CD4-positive, alpha-beta T cell treated with Interleukin-21 for 1 hour (primary cell): ENCODE data around the gene INAVA.

Source experiments
- DNase-seq: peaks from one replicate; pipeline ENCODE4 v3.0.0-alpha.2; 2020

The INAVA gene

GRCh38 chr1:200894712-200895442, at the start of gene INAVA:
INAVA (plus strand) TSS chr1:200894900; CDS start chr1:200898401, 3,501 bp downstream.
- DNase-seq: no peak

- no peak for DNase-seq
Observed at GRCh38 chr1:200845360-200845759, 49.3 kb upstream of the INAVA start.

GRCh38 chr1:200846398-200846797, 48.3 kb upstream of the INAVA start:
- DNase-seq: no peak

DNA sequence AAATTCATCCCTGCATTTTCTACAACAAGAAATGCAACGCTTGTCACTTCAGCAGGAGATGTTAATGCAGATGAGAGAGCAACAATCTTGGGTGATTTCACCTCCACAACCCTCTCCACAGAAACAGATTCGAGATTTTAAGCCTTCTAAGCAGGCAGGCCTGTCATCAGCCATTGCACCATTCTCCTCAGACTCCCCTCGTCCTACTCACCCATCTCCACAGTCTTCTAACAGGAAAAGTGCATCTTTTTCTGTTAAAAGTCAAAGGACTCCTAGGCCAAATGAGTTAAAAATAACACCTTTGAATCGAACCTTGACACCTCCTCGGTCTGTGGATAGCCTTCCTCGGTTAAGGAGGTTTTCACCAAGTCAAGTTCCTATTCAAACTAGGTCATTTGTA, 45.3 kb upstream of the INAVA start:
- DNase-seq: no peak

GRCh38 chr1:200850554-200850953, 44.1 kb upstream of the INAVA start:
- no peak for DNase-seq

DNA sequence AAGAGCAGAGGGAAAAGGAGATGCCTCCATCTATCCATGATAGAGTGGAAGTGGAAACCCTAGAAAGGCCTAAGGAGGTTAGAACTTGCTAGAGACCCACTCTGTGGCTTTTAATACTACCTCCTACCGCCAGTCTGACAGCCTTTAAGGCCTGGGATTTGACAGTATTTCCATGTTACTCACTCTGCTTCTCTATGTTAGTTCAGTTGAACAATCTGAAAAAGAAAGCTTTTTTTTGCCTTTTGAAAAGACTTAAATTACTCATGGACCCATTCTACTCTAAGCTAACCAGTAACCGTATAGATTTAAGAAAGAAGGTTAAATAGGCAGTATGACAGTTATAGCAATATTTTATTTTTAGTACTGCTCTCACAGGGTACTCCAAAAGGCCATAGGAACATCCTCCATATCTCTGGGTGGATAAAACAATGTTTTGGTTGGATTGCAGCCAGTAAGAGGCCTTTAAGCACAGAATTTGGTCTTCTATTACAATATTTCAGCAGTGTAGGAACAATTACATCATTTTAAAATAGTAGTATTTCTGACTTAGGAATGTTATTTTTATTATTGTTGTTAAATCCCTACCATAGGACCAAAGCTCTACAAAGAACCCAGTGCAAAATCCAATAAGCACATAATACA, 37.9 kb upstream of the INAVA start:
- no peak for DNase-seq

- DNase-seq: no peak
Observed at GRCh38 chr1:200857804-200858203, 36.9 kb upstream of the INAVA start.

GRCh38 chr1:200861937-200862647, 32.6 kb upstream of the INAVA start:
- peak; percentile 57 for DNase-seq

DNA sequence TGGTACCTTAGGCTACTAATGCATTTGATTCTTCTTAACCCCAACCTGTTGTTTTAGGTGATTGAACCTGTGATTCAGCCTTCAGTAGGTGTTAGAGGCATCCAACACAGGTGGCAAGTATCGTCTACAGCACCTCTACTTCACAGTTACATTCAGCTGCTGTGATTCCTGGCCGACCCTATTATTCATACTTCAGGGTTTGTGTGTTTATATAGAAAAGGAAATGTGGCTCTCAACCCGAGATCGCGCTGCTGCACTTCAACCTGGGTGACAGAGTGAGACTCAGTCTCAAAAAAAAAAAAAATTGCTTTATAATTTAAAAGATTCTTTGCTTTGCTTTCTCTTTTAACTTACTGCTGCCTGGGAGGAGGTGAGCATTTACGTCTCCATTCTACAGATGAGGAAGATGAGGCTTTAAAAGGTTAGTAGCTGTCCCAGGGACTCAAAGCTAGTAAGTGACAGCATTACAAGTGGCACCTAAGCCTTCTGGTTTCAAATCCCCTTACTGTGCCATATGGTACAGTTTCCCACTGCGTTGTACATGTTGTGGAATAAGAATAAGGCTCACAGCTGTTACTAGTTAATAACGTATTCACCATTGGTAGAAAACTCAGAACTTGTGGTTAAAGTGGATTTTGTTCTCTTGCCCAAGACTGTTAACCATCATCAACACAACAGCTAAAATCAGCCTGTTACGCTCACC, 31.8 kb upstream of the INAVA start:
- peak; percentile 40 for DNase-seq

DNA sequence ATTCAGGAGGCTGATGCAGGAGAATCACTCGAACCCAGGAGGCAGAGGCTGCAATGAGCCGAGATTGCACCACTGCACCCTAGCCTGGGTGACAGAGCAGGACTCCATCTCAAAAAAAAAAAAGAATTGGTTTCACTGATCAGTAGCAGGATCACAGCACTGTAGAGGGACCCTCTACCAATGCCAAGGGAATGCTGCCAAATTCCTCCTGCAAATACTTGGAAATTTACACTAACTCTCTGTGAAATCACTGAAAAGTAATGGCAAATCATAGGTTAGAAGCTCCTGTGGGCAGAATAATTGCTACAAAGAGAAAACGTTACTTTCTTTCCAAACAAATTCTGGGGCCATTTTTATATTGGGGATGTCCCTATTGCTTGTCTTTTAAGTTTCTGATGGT, 28.6 kb upstream of the INAVA start:
- DNase-seq: no peak

DNA sequence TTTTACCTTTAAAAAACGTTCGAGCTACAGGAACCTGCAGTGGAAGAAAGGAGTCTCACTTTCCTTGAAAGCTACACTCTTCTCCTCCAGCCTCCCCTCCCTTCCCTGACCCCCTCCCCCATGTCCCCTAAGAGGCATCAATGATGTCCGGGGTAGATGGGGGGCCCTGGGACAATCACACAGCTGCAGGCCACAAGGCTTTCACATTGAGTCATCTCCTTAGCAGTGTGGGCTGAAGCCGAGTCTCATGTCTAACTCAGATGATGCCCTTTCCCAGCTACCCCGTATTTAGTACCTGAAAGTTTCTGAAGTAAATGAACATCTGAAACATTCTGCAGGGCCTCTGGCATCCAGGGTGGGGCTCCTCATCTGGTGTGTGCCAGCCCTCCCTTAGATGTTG, 28.2 kb upstream of the INAVA start:
- no peak for DNase-seq

- no peak for DNase-seq
Observed at GRCh38 chr1:200867018-200867811, 27.5 kb upstream of the INAVA start.

- DNase-seq: no peak
Observed at GRCh38 chr1:200869376-200869752, 25.3 kb upstream of the INAVA start.

- DNase-seq: peak; percentile 48
Observed at GRCh38 chr1:200869753-200870391, 24.8 kb upstream of the INAVA start.

DNA sequence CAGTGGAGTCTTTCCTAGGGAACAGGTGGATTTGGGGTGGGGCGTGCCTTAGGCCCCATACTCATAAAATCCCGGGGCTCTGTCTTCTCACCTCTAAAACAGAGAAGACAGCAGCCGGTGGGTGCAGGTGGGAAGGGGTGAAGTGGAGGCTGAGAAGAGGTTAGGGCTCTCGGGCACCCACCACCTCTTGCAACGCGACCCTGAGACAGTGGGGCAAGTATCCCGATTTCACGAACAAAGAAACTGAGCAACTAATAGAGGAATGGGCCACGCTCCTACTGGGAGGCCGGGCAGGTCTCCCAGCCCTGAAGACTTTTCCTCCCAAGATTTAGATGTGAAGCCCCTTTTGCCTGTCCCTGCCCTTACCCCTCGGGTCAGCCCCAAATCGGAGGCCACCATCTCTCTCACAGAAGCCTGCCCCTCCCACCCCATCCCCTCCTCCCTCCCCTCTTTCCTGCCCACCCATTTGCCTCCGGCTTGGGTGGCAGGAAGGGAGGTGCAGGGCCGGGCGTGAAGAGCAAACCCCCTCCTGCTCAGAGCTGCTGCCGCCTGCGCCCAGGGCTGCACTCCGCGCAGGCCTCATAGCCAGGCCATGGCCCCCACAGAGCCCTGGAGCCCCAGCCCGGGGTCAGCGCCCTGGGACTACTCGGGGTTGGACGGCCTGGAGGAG, 22.1 kb upstream of the INAVA start, which contains the start of gene GPR25:
Gene GPR25, plus strand, starts transcription at position 536 of the 670 bp plus-strand sequence. Its CDS starts 57 bp downstream, at position 593.
- no peak for DNase-seq

GRCh38 chr1:200873116-200873670, 21.5 kb upstream of the INAVA start:
- DNase-seq: no peak

DNA sequence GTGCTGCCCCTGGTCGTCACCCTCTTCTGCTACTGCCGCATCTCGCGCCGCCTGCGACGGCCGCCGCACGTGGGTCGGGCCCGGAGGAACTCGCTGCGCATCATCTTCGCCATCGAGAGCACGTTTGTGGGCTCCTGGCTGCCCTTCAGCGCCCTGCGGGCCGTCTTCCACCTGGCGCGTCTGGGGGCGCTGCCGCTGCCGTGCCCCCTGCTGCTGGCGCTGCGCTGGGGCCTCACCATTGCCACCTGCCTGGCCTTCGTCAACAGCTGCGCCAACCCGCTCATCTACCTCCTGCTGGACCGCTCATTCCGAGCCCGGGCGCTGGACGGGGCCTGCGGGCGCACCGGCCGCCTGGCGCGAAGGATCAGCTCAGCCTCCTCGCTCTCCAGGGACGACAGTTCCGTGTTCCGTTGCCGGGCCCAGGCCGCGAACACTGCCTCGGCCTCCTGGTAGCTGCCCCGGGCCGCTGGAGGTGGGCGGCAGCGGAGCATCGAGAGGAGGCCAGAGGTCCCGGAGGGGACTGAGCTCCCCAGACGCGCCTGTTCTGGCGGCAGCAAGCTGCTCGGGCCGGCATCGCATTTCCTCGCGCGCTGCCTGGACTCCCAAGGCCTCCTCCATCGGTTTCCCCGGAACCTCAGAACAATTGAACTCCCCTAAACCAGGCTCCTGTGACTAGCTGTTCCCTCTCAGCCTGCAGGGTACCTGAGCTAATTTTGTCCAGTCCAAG, 20.9 kb upstream of the INAVA start:
- DNase-seq: no peak

- no peak for DNase-seq
Observed at GRCh38 chr1:200874694-200875093, 20.0 kb upstream of the INAVA start.

DNA sequence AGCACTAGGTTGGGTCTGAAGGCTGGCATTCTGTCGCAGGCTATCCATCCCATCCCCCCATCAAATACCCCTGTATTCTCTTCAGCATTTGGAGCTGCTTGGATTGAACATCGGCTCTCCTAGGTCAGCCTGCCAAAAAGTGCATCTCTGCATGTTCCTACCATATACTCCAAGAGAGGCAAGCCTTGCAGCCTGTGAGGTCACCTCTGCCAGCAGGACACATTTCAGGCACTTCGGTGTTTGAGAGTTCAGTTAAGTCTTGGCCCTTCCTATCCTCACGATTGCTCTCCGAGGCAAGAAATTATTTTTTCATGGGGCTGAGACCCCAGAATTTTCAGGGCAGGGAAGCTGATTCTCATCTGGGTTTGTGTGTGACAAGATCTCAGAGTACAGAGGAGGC, 19.3 kb upstream of the INAVA start:
- no peak for DNase-seq

- no peak for DNase-seq
Observed at GRCh38 chr1:200877010-200877409, 17.7 kb upstream of the INAVA start.
